ENCODE measurements around the gene PRDM16. TPM values are rescaled to one million over a fixed set of nuclear protein-coding genes. Genes with fewer than 3 reads are reported as not detected.

Gene PRDM16
- total and polyA plus RNA-seq, 2 of the 13 experiments (the other 11 are each of a cell fraction or from before 2014, with no cell fraction given): 0.15 to 0.81 TPM

DNA sequence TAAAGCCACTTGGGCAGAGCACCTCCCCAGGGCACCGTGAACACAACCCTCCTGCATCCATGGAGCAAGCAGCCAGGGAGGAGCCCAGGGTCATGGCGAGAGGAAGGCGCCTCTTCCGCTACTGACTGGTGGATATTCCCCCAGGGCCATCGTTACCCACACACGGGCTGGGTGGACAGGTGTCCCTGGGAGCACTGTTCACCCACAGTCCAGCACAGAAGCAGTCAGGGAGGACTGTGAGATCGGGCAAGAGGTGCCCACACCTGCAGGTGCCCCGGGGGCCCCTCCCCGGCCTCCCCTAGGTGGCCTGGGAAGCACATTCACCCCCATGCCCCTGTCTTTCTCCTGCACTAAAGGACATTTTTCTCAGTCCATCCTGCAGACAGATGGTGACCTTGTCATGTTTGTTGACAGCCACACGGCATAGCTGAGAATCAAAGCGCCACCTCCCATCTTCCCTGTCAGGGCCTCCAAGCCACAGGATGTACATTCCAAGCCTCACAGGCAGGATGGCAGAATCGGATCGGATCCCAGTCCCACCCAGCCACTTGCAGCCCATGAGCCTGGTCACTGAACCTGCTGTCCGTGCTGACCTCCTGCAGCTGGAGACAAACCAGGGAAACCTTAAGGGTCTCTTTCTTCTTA lies 160.2 kb downstream of the PRDM16 start (continued):
- TF ChIP-seq ZBTB3 (CRISPR knock-in tag; IDR thresholded peaks at IDR 0.05; ENCODE audit: borderline replicate concordance, low read depth) (no peak), KDM4B (CRISPR knock-in tag; IDR thresholded peaks at IDR 0.05) (no peak), PITX1 (CRISPR knock-in tag; IDR thresholded peaks at IDR 0.05) (no peak; the same call in 1 of the 2 replicates), ZNF101 (CRISPR knock-in tag; IDR thresholded peaks at IDR 0.05; ENCODE audit: borderline replicate concordance, low read depth) (no peak), TBX2 (CRISPR knock-in tag; IDR thresholded peaks at IDR 0.05; ENCODE audit: borderline replicate concordance) (peak; percentile 47; the same call in 1 of the 2 replicates), HNRNPL (IDR thresholded peaks at IDR 0.05; ENCODE audit: low read depth, low read length) (peak; percentile 66; the same call in 1 of the 2 replicates), ZNF788 (CRISPR knock-in tag; IDR thresholded peaks at IDR 0.05; ENCODE audit: borderline replicate concordance) (peak; percentile 43; the same call in 1 of the 2 replicates), SMAD9 (CRISPR knock-in tag; IDR thresholded peaks at IDR 0.05) (no peak), TSC22D2 (CRISPR knock-in tag; IDR thresholded peaks at IDR 0.05; ENCODE audit: borderline replicate concordance) (no peak), PRMT3 (CRISPR knock-in tag; IDR thresholded peaks at IDR 0.05; ENCODE audit: borderline replicate concordance, low read depth) (no peak), MYNN (CRISPR knock-in tag; IDR thresholded peaks at IDR 0.05; ENCODE audit: low read depth) (no peak), RORA (CRISPR knock-in tag; IDR thresholded peaks at IDR 0.05) (no peak)
- TF ChIP-seq, protein P1, sequence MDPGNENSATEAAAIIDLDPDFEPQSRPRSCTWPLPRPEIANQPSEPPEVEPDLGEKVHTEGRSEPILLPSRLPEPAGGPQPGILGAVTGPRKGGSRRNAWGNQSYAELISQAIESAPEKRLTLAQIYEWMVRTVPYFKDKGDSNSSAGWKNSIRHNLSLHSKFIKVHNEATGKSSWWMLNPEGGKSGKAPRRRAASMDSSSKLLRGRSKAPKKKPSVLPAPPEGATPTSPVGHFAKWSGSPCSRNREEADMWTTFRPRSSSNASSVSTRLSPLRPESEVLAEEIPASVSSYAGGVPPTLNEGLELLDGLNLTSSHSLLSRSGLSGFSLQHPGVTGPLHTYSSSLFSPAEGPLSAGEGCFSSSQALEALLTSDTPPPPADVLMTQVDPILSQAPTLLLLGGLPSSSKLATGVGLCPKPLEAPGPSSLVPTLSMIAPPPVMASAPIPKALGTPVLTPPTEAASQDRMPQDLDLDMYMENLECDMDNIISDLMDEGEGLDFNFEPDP (CRISPR knock-in tag; conservative IDR thresholded peaks at IDR 0.05): no peak
- TF ChIP-seq, protein P2, sequence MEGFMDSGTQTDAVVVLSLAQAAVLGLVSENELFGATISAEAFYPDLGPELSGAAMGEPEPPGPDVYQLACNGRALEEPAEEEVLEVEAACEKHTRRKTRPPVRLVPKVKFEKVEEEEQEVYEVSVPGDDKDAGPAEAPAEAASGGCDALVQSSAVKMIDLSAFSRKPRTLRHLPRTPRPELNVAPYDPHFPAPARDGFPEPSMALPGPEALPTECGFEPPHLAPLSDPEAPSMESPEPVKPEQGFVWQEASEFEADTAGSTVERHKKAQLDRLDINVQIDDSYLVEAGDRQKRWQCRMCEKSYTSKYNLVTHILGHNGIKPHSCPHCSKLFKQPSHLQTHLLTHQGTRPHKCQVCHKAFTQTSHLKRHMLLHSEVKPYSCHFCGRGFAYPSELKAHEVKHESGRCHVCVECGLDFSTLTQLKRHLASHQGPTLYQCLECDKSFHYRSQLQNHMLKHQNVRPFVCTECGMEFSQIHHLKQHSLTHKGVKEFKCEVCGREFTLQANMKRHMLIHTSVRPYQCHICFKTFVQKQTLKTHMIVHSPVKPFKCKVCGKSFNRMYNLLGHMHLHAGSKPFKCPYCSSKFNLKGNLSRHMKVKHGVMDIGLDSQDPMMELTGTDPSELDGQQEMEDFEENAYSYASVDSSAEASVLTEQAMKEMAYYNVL (CRISPR knock-in tag; IDR thresholded peaks at IDR 0.05; ENCODE audit: borderline replicate concordance): 0 out of 2 replicates have a peak, but pooled peaks have one; percentile 51
- TF ChIP-seq, protein P3, sequence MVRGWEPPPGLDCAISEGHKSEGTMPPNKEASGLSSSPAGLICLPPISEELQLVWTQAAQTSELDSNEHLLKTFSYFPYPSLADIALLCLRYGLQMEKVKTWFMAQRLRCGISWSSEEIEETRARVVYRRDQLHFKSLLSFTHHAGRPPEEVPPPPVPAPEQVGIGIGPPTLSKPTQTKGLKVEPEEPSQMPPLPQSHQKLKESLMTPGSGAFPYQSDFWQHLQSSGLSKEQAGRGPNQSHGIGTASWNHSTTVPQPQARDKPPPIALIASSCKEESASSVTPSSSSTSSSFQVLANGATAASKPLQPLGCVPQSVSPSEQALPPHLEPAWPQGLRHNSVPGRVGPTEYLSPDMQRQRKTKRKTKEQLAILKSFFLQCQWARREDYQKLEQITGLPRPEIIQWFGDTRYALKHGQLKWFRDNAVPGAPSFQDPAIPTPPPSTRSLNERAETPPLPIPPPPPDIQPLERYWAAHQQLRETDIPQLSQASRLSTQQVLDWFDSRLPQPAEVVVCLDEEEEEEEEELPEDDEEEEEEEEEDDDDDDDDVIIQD (CRISPR knock-in tag; IDR thresholded peaks at IDR 0.05; ENCODE audit: low read depth): 0 out of 2 replicates have a peak, but pooled peaks have one; percentile 16
- TF ChIP-seq, protein P4, sequence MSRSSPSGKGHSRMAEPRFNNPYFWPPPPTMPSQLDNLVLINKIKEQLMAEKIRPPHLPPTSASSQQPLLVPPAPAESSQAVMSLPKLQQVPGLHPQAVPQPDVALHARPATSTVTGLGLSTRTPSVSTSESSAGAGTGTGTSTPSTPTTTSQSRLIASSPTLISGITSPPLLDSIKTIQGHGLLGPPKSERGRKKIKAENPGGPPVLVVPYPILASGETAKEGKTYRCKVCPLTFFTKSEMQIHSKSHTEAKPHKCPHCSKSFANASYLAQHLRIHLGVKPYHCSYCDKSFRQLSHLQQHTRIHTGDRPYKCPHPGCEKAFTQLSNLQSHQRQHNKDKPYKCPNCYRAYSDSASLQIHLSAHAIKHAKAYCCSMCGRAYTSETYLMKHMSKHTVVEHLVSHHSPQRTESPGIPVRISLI (CRISPR knock-in tag; IDR thresholded peaks at IDR 0.05; ENCODE audit: borderline replicate concordance): no peak
- TF ChIP-seq, protein P5, sequence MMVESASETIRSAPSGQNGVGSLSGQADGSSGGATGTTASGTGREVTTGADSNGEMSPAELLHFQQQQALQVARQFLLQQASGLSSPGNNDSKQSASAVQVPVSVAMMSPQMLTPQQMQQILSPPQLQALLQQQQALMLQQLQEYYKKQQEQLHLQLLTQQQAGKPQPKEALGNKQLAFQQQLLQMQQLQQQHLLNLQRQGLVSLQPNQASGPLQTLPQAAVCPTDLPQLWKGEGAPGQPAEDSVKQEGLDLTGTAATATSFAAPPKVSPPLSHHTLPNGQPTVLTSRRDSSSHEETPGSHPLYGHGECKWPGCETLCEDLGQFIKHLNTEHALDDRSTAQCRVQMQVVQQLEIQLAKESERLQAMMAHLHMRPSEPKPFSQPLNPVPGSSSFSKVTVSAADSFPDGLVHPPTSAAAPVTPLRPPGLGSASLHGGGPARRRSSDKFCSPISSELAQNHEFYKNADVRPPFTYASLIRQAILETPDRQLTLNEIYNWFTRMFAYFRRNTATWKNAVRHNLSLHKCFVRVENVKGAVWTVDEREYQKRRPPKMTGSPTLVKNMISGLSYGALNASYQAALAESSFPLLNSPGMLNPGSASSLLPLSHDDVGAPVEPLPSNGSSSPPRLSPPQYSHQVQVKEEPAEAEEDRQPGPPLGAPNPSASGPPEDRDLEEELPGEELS (CRISPR knock-in tag; IDR thresholded peaks at IDR 0.05): 0 out of 2 replicates have a peak, but pooled peaks have one; percentile 33
- TF ChIP-seq, protein P6, sequence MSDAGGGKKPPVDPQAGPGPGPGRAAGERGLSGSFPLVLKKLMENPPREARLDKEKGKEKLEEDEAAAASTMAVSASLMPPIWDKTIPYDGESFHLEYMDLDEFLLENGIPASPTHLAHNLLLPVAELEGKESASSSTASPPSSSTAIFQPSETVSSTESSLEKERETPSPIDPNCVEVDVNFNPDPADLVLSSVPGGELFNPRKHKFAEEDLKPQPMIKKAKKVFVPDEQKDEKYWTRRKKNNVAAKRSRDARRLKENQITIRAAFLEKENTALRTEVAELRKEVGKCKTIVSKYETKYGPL (CRISPR knock-in tag; IDR thresholded peaks at IDR 0.05): no peak
